Testis (tissue), 3 donors: ENCODE measurements around the gene PHRF1. TPM values are rescaled to one million over a fixed set of nuclear protein-coding genes. Genes with fewer than 3 reads are reported as not detected.

Experiments used
- DNase-seq: peaks from one replicate; pipeline ENCODE4 v3.0.0-alpha.2; 2019
- H3K27ac ChIP-seq, 2 donors: fragments of 200-600 bp; sonication (generic); one replicate each; pipeline ENCODE4 v1.5.1; 2019
- H3K27me3 ChIP-seq: fragments of 200-600 bp; sonication (generic); one replicate; pipeline ENCODE4 v1.5.1; 2019
- H3K36me3 ChIP-seq: fragments of 200-600 bp; sonication (generic); one replicate; pipeline ENCODE4 v1.5.1; 2017; ENCODE audit warnings: low read depth; ENCODE audit errors: missing control alignments
- H3K4me1 ChIP-seq: fragments of 200-600 bp; sonication (generic); one replicate; pipeline ENCODE4 v1.5.1; 2019
- H3K4me3 ChIP-seq, 2 donors: fragments of 200-600 bp; sonication (generic); one replicate each; pipeline ENCODE4 v1.5.1; 2017 to 2019
- H3K9me3 ChIP-seq: fragments of 200-600 bp; sonication (generic); one replicate; pipeline ENCODE4 v1.5.1; 2017
- CTCF ChIP-seq, 3 experiments: fragments of 450-650 bp in 2 of 3; fragments of 200-600 bp in 1 of 3; sonication (generic) in 1 of 3; IDR thresholded peaks; one replicate each; pipeline ENCODE4 v1.5.1; 2016 to 2019; ENCODE audit warnings: antibody characterized with exemption in 3 of 3, mild to moderate bottlenecking in 2 of 3, moderate library complexity in 1 of 3
- POLR2A ChIP-seq: fragments of 450-650 bp; IDR thresholded peaks from one replicate; pipeline ENCODE4 v1.6.1; 2017; ENCODE audit warnings: antibody characterized with exemption, mild to moderate bottlenecking, moderate library complexity
- WGBS, 2 donors: methylation state at CpG; one replicate each; pipeline ENCODE4 v1.1.5; 2018; 5-methylcytosine and 5-hydroxymethylcytosine counted together
- intact Hi-C: fragments of 100-400 bp; cut with DNase I; formaldehyde crosslinking; loops from one replicate; pipeline ENCODE4 v1.15.1; 2023; ENCODE audit warnings: low total_unique reads
- polyA plus RNA-seq: library from polyadenylated mRNA; stranded (reverse); fragments of 350-450 nt; fragmentation: Illumina TruSeq; extraction: RNeasy Lipid Tissue Mini Kit (QIAGEN cat#74804); gene quantifications from one replicate; pipeline ENCODE4 v1.2.3, GENCODE V29; 2014; ENCODE audit warnings: low read depth, low replicate concordance; ENCODE audit not compliant: insufficient read depth
- total RNA-seq, 2 donors: library from RNA; depleted of rRNA; stranded (reverse); fragments of >200 nt; gene quantifications; one replicate each; pipeline ENCODE4 v1.2.3, GENCODE V29; 2016

The PHRF1 gene
- total and polyA plus RNA-seq, 3 donors from 2014 or later: 30.2 to 74.4 (median 62.9) TPM

- no peak for TF ChIP-seq POLR2A
- no peak for TF ChIP-seq CTCF (IDR thresholded peaks at IDR 0.05)
These were observed 31.1 kb upstream of the PHRF1 start for GRCh38 chr11:545171-545570.

GRCh38 chr11:548700-549603 lies 27.3 kb upstream of the PHRF1 start:
- TF ChIP-seq CTCF (IDR thresholded peaks at IDR 0.05): no peak
- no peak for TF ChIP-seq POLR2A
- no peak overlapping the region for H3K4me3 ChIP-seq
- no peaks in the 10 kb centered on the region for H3K4me1 ChIP-seq
- no peak overlapping the region for H3K27ac ChIP-seq
- WGBS, 2 donors: 85 to 90% methylated on average over 30 to 32 of the region's 32 CpGs
- no peaks in the 10 kb centered on the region for H3K36me3 ChIP-seq
- DNase-seq: no peak
- intact Hi-C loops: no loop called here
- H3K27me3 ChIP-seq: no peaks in the 10 kb centered on the region
- H3K9me3 ChIP-seq: no peaks in the 10 kb centered on the region

More at GRCh38 chr11:545171-545570, 31.1 kb upstream of the PHRF1 start:
- H3K36me3 ChIP-seq: no peaks in the 10 kb centered on the region
- no peak for DNase-seq
- no peak overlapping the region for H3K27ac ChIP-seq
- H3K4me3 ChIP-seq: no peak overlapping the region
- intact Hi-C loops: no loop called here
- WGBS, 2 donors: 94 to 96% methylated on average over 4 to 11 of the region's 11 CpGs
- no peaks in the 10 kb centered on the region for H3K27me3 ChIP-seq
- no peaks in the 10 kb centered on the region for H3K9me3 ChIP-seq
- H3K4me1 ChIP-seq: no peaks in the 10 kb centered on the region

GRCh38 chr11:550021-550745 lies 26.1 kb upstream of the PHRF1 start:
- no peak for TF ChIP-seq CTCF (IDR thresholded peaks at IDR 0.05)
- TF ChIP-seq POLR2A: no peak
- intact Hi-C loops: loop anchor here (10.0 kb wide), 1 partner anchor 175 kb away; no protein-coding TSS in a partner anchor
- Histone ChIP-seq H3K27ac (no peak overlapping the region), H3K4me3 (no peak overlapping the region), H3K4me1 (peaks cover 10% of the 10 kb centered on the region), H3K36me3 (no peaks in the 10 kb centered on the region), H3K9me3 (no peaks in the 10 kb centered on the region), H3K27me3 (no peaks in the 10 kb centered on the region)
- 95 to 96% methylated on average over 13 to 25 of the region's 25 CpGs for WGBS, 2 donors
- no peak for DNase-seq

- TF ChIP-seq POLR2A: no peak
- DNase-seq: no peak
- no peaks in the 10 kb centered on the region for H3K9me3 ChIP-seq
- H3K4me3 ChIP-seq: no peak overlapping the region
- H3K27ac ChIP-seq: no peak overlapping the region
- no peaks in the 10 kb centered on the region for H3K27me3 ChIP-seq
- peaks cover 12% of the 10 kb centered on the region for H3K4me1 ChIP-seq
- WGBS, 2 donors: 86 to 88% methylated on average over 5 of the region's 5 CpGs
- intact Hi-C loops: loop anchor here (10.0 kb wide), 1 partner anchor 174 kb away; no protein-coding TSS in a partner anchor
- H3K36me3 ChIP-seq: no peaks in the 10 kb centered on the region
These were observed 25.6 kb upstream of the PHRF1 start for GRCh38 chr11:550746-551085.

- H3K27me3 ChIP-seq: no peaks in the 10 kb centered on the region
- TF ChIP-seq POLR2A (no peak), CTCF (IDR thresholded peaks at IDR 0.05) (no peak)
- H3K27ac ChIP-seq: no peak overlapping the region
- no peak overlapping the region for H3K4me3 ChIP-seq
- 72 to 79% methylated on average over 11 to 16 of the region's 16 CpGs for WGBS, 2 donors
- H3K9me3 ChIP-seq: no peaks in the 10 kb centered on the region
- H3K36me3 ChIP-seq: no peaks in the 10 kb centered on the region
- peaks cover 12% of the 10 kb centered on the region for H3K4me1 ChIP-seq
- intact Hi-C loops: loop anchor here (10.0 kb wide), 1 partner anchor 174 kb away; no protein-coding TSS in a partner anchor
- DNase-seq: no peak
These were observed 25.1 kb upstream of the PHRF1 start for GRCh38 chr11:551131-551530.
